H1 (cell line): ENCODE data around the gene STEAP1B. TPM values are rescaled to one million over a fixed set of nuclear protein-coding genes. Genes with fewer than 3 reads are reported as not detected.
"Not testable (repeated sequence)": the region's sequence is repeated elsewhere in the genome, so short reads cannot be mapped to it uniquely, and the experiment has no call there.

Experiments
- CTCF ChIA-PET: fragments of 300-600 bp; sonication (Branson Sonifier 250); formaldehyde crosslinking; loops from one replicate; lab custom pipeline; 2021; ENCODE audit not compliant: partially characterized antibody; lab: Charles Lee
- POLR2A ChIA-PET: fragments of 300-600 bp; sonication (Branson Sonifier 250); formaldehyde crosslinking; loops from one replicate; lab custom pipeline; 2021; ENCODE audit warnings: inconsistent platforms; ENCODE audit not compliant: partially characterized antibody; lab: Charles Lee
- DNase-seq, 2 experiments: peaks; one replicate each; pipeline versions ENCODE4 v3.0.0 to v3.0.0-alpha.2; 2010 to 2022; ENCODE audit warnings: low spot score in 2 of 2, low read depth in 1 of 2, mixed read lengths in 1 of 2
- FAIRE-seq: peaks from 2 replicates; lab custom pipeline; 2011; peaks lifted over from hg19 to GRCh38; lab: Jason Lieb, UNC
- H2AFZ ChIP-seq: 2 replicates; pipeline ENCODE4 v1.8.1; 2012; ENCODE audit warnings: low read length, inconsistent platforms
- H2AK5ac ChIP-seq: 2 replicates; pipeline ENCODE4 v1.6.1; 2013; ENCODE audit warnings: low read depth, low read length
- H2BK120ac ChIP-seq: replicated peaks from 2 replicates; pipeline ENCODE3; 2013; ENCODE audit warnings: low read depth, low read length, inconsistent platforms
- H2BK12ac ChIP-seq: 2 replicates; pipeline ENCODE4 v1.6.1; 2013; ENCODE audit warnings: low read depth, low read length
- H2BK15ac ChIP-seq: 2 replicates; pipeline ENCODE4 v1.6.1; 2013; ENCODE audit warnings: low read length
- H2BK20ac ChIP-seq: 2 replicates; pipeline ENCODE4 v1.6.1; 2013; ENCODE audit warnings: low read length
- H2BK5ac ChIP-seq: 2 replicates; pipeline ENCODE4 v1.6.1; 2013; ENCODE audit warnings: low read depth, low read length
- H3K14ac ChIP-seq: 2 replicates; pipeline ENCODE4 v1.6.1; 2013; ENCODE audit warnings: inconsistent platforms; ENCODE audit not compliant: insufficient read length
- H3K18ac ChIP-seq: 2 replicates; pipeline ENCODE4 v1.6.1; 2013; ENCODE audit warnings: low read length; ENCODE audit errors: extremely low read depth
- H3K23ac ChIP-seq: 2 replicates; pipeline ENCODE4 v1.6.1; 2013; ENCODE audit warnings: inconsistent platforms; ENCODE audit not compliant: insufficient read length
- H3K23me2 ChIP-seq: 2 replicates; pipeline ENCODE4 v1.6.1; 2013; ENCODE audit warnings: low read depth, low read length
- H3K27ac ChIP-seq: 2 replicates; pipeline ENCODE4 v1.6.1; 2011; ENCODE audit warnings: low read depth, low read length, inconsistent platforms
- H3K27me3 ChIP-seq, 4 experiments: replicated peaks in 1 of 4; 1 replicate in 1 of 4; 2 replicates in 3 of 4; pipeline versions ENCODE4 v1.6.1 to v1.8.1; 2011 to 2013; ENCODE audit warnings: low read length in 3 of 4, mild to moderate bottlenecking in 3 of 4, inconsistent platforms in 2 of 4, mixed read lengths in 2 of 4, moderate library complexity in 1 of 4; ENCODE audit not compliant: control insufficient read depth in 3 of 4, insufficient read depth in 3 of 4; ENCODE audit errors: extremely low read depth in 1 of 4
- H3K36me3 ChIP-seq, 4 experiments: 2 replicates each; pipeline versions ENCODE4 v1.6.1 to v1.8.1; 2011 to 2013; ENCODE audit warnings: mild to moderate bottlenecking in 4 of 4, low read length in 3 of 4, moderate library complexity in 2 of 4, control low read depth in 1 of 4, inconsistent platforms in 1 of 4; ENCODE audit not compliant: insufficient read depth in 4 of 4, control insufficient read depth in 2 of 4
- H3K4ac ChIP-seq: replicated peaks from 2 replicates; pipeline ENCODE3; 2013; ENCODE audit warnings: low read length, low read depth, mixed read lengths, inconsistent platforms; ENCODE audit not compliant: insufficient read length
- H3K4me1 ChIP-seq, 4 experiments: replicated peaks in 1 of 4; 1 replicate in 1 of 4; 2 replicates in 3 of 4; pipeline versions ENCODE4 v1.6.1 to v1.8.1; 2011 to 2013; ENCODE audit warnings: low read length in 3 of 4, inconsistent platforms in 2 of 4, mixed read lengths in 1 of 4; ENCODE audit not compliant: insufficient read depth in 4 of 4, control insufficient read depth in 3 of 4
- H3K4me2 ChIP-seq, 2 experiments: 2 replicates each; pipeline versions ENCODE4 v1.6.1 to v1.8.1; 2011 to 2013; ENCODE audit warnings: low read depth in 2 of 2, low read length in 2 of 2, control low read depth in 1 of 2, inconsistent platforms in 1 of 2, mild to moderate bottlenecking in 1 of 2; ENCODE audit not compliant: insufficient read depth in 1 of 2
- H3K4me3 ChIP-seq, 4 experiments: fragments of 200-600, 300-600 bp in 1 of 4; sonication (generic), shearing (Covaris generic), sonication (Bioruptor Twin) in 1 of 4; 2 replicates each; pipeline versions ENCODE4 v1.5.1 to v1.8.1; 2011 to 2016; ENCODE audit warnings: low read length in 4 of 4, low read depth in 3 of 4, control low read depth in 2 of 4, inconsistent platforms in 2 of 4, mild to moderate bottlenecking in 2 of 4, mixed read lengths in 1 of 4, moderate library complexity in 1 of 4; ENCODE audit not compliant: insufficient read depth in 2 of 4; ENCODE audit errors: extremely low read depth in 1 of 4
- H3K56ac ChIP-seq: replicated peaks from 2 replicates; pipeline ENCODE3; 2013; ENCODE audit warnings: low read depth, mild to moderate bottlenecking, mixed read lengths, low read length, inconsistent platforms; ENCODE audit not compliant: insufficient read length
- H3K79me1 ChIP-seq: 2 replicates; pipeline ENCODE4 v1.6.1; 2013; ENCODE audit warnings: low read depth, low read length, control low read depth
- H3K79me2 ChIP-seq, 2 experiments: 2 replicates each; pipeline versions ENCODE4 v1.6.1 to v1.8.1; 2012 to 2013; ENCODE audit warnings: low read length in 2 of 2, mild to moderate bottlenecking in 2 of 2, inconsistent platforms in 1 of 2; ENCODE audit not compliant: insufficient read depth in 2 of 2, control insufficient read depth in 1 of 2
- H3K9ac ChIP-seq, 4 experiments: replicated peaks in 1 of 4; 1 replicate in 1 of 4; 2 replicates in 3 of 4; pipeline versions ENCODE4 v1.6.1 to v1.8.1; 2011 to 2013; ENCODE audit warnings: low read depth in 3 of 4, low read length in 3 of 4, control low read depth in 2 of 4, mild to moderate bottlenecking in 2 of 4, moderate library complexity in 2 of 4, inconsistent platforms in 1 of 4; ENCODE audit errors: extremely low read depth in 1 of 4
- H3K9me3 ChIP-seq, 2 experiments: 2 replicates each; pipeline versions ENCODE4 v1.6.1 to v1.8.1; 2012 to 2013; ENCODE audit warnings: mild to moderate bottlenecking in 2 of 2, moderate library complexity in 2 of 2, control low read depth in 1 of 2, inconsistent platforms in 1 of 2, low read depth in 1 of 2, low read length in 1 of 2, mixed read lengths in 1 of 2; ENCODE audit not compliant: insufficient read depth in 2 of 2
- H4K20me1 ChIP-seq, 2 experiments: replicated peaks in 1 of 2; 2 replicates each; pipeline versions ENCODE3 to v1.8.1; 2011 to 2013; ENCODE audit warnings: inconsistent platforms in 2 of 2, low read length in 2 of 2, mild to moderate bottlenecking in 1 of 2; ENCODE audit not compliant: insufficient read depth in 2 of 2, control insufficient read depth in 1 of 2
- H4K5ac ChIP-seq: 2 replicates; pipeline ENCODE4 v1.6.1; 2013; ENCODE audit warnings: low read length, low read depth, mixed read lengths, inconsistent platforms; ENCODE audit not compliant: insufficient read length
- H4K8ac ChIP-seq: 2 replicates; pipeline ENCODE4 v1.8.0; 2013; ENCODE audit warnings: mild to moderate bottlenecking, moderate library complexity, low read length, inconsistent platforms; ENCODE audit not compliant: insufficient read depth; ENCODE audit errors: extremely low read depth
- H4K91ac ChIP-seq: replicated peaks from 2 replicates; pipeline ENCODE3; 2013; ENCODE audit warnings: low read length, mixed read lengths, inconsistent platforms; ENCODE audit not compliant: insufficient read length
- WGBS, 2 experiments: shearing (Covaris generic) in 1 of 2; methylation state at CpG; one replicate each; pipeline versions ENCODE4 v1.1.6 to v1.1.7; 2013 to 2015; ENCODE audit warnings: low lambda C conversion rate in 2 of 2, mixed read lengths in 2 of 2, inconsistent platforms in 1 of 2, low coverage in 1 of 2, missing lambda C conversion rate in 1 of 2; ENCODE audit not compliant: insufficient replicate concordance in 2 of 2, insufficient coverage in 1 of 2, insufficient read length in 1 of 2; ENCODE audit errors: extremely low coverage in 1 of 2, missing lambda C conversion rate in 1 of 2; 5-methylcytosine and 5-hydroxymethylcytosine counted together
- polyA plus RNA-seq, 7 experiments: library from polyadenylated mRNA; depleted of rRNA in 3 of 7; stranded (reverse) in 5 of 7; unstranded in 2 of 7; fragments of >200 nt in 5 of 7; fragments of 200-250 nt in 2 of 7; gene quantifications; 1 replicate in 5 of 7; 2 replicates in 1 of 7; 4 replicates in 1 of 7; pipeline versions ENCODE4 v1.2.1 to v1.2.3, GENCODE V29; 2011 to 2013; ENCODE audit warnings: missing spikeins in 2 of 7, mixed read lengths in 2 of 7
- total RNA-seq: library from RNA; stranded (reverse); fragmentation: NEBNext Ultra II Directional; extraction: Animal tissue kit (Norgen Biotek cat#: 25700); gene quantifications from 2 replicates; pipeline ENCODE4 v1.2.1, GENCODE V29; 2021

STEAP1B gene
- total and polyA plus RNA-seq, 2 of the 8 experiments (the other 6 are each of a cell fraction or from before 2014, with no cell fraction given) = 5.4 to 8.7 TPM

GRCh38 chr7:22514963-22515362 is 15.0 kb upstream of the STEAP1B start:
- H3K27me3 ChIP-seq, H3K36me3 ChIP-seq, H3K56ac ChIP-seq, CTCF ChIA-PET, H3K4me2 ChIP-seq, H3K4me3 ChIP-seq, H2BK20ac ChIP-seq, H3K14ac ChIP-seq, H3K9me3 ChIP-seq, H2AK5ac ChIP-seq, H4K5ac ChIP-seq, H3K4ac ChIP-seq, H3K79me2 ChIP-seq, H2AFZ ChIP-seq, H3K9ac ChIP-seq, H4K91ac ChIP-seq, FAIRE-seq, H4K8ac ChIP-seq, H2BK12ac ChIP-seq, H3K23me2 ChIP-seq, DNase-seq, POLR2A ChIA-PET, H2BK5ac ChIP-seq, H3K79me1 ChIP-seq, H2BK15ac ChIP-seq, H2BK120ac ChIP-seq, H3K4me1 ChIP-seq, H3K27ac ChIP-seq, H3K23ac ChIP-seq, H4K20me1 ChIP-seq, H3K18ac ChIP-seq: not testable (repeated sequence)
- WGBS, 2 experiments = 100% methylated on average over 1 of the region's 1 CpG; no CpG with 5 or more reads in 1 of the 2 experiments

- H4K20me1 ChIP-seq, CTCF ChIA-PET, POLR2A ChIA-PET: not testable (repeated sequence)
Observed at GRCh38 chr7:22507320-22507719, 7.3 kb upstream of the STEAP1B start.

More at GRCh38 chr7:22507320-22507719, 7.3 kb upstream of the STEAP1B start:
- not testable (repeated sequence) for H4K91ac ChIP-seq, H2AFZ ChIP-seq, H3K79me1 ChIP-seq, H3K79me2 ChIP-seq, H3K4me2 ChIP-seq, H3K56ac ChIP-seq, H3K36me3 ChIP-seq, H3K14ac ChIP-seq, H3K9ac ChIP-seq, H2BK12ac ChIP-seq, DNase-seq, H3K23me2 ChIP-seq, H3K27ac ChIP-seq, H4K8ac ChIP-seq, H3K4ac ChIP-seq, H3K9me3 ChIP-seq, H2BK20ac ChIP-seq, H3K23ac ChIP-seq, H3K4me3 ChIP-seq, H2BK15ac ChIP-seq, H3K4me1 ChIP-seq, H3K18ac ChIP-seq, FAIRE-seq, H4K5ac ChIP-seq, H2BK120ac ChIP-seq, H3K27me3 ChIP-seq, H2BK5ac ChIP-seq, H2AK5ac ChIP-seq
- WGBS, 2 experiments = 96% methylated on average over 3 of the region's 3 CpGs; no CpG with 5 or more reads in 1 of the 2 experiments
